Right renal cortex interstitium (tissue), 3 donors: ENCODE data around the gene SDF4. TPM values are rescaled to one million over a fixed set of nuclear protein-coding genes. Genes with fewer than 3 reads are reported as not detected.
"Not testable (repeated sequence)": the region's sequence is repeated elsewhere in the genome, so short reads cannot be mapped to it uniquely, and the experiment has no call there.

ENCODE experiments used
- DNase-seq, 3 donors: peaks; one replicate each; pipeline ENCODE4 v3.0.0-alpha.2; 2013; ENCODE audit warnings: low read depth in 3 of 3, low spot score in 2 of 3
- polyA plus RNA-seq, 3 donors: library from polyadenylated mRNA; unstranded; fragments of 120-200 nt; gene quantifications; one replicate each; pipeline ENCODE4 v1.2.1, GENCODE V29; 2013; ENCODE audit not compliant: insufficient read length in 3 of 3

SDF4 gene
- polyA plus RNA-seq, 3 donors, result 109 to 126 (median 123) TPM

DNA sequence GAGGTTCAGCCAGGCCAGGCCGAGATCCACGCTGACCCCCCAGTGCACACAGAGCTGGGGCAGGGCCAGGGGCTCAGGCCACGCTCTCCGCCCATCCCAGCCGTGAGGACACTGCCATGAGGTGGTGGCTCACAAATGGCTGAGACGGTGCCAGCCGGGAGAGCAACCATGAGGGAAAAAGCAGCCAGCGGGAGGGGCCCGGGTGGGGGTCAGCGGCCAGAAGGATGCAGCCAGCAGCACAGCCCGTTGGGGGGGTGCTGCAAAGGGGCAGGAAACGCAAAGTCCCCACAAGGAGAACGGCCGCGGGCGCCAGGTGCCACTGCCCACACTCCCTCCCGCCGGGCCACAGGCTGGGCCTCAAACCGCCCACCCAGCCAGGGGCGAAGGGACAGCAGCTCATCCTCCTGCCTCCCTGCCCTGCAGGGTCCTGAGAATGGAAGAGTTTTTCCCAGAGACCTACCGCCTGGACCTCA is 49.8 kb downstream of the SDF4 start:
- DNase-seq, result no peak

DNA sequence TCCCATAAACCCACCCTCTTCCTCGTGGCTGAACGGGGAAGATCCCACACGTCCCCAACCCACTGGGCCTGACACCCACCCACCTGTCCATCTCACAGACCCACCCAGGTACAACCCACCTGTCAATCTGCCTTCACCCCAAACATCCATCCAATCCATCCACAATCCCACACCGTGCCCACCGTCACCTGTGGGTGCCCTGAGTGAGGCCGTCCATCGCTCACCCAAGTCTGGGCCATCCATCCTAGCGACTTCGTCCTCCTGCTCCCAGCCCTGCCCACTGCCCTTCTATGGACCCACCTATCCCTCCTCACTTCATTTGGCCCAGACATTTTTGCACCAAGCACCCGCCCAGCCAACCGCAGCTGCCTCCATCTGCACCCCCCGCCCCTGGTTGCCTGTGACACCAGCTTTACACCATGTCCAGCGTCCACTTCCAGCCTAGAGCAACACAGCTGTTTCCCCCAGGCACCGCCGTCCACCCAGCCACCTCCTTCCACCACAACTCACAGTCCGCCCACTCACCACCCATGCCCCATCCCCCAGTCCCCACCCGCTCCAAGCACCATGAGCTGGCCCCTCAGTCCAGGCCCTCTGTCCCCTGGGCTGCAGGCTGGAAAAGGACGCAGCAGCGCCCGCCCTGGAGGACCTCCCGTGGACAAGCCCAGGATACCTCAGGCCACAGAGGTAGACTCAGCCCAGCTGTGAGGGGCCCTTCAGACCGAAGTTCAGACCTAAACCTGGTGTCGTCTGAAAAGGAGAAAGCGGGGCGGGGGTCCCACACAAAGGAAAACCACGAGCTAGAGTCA is 50.5 kb downstream of the SDF4 start:
- DNase-seq, result no peak

DNA sequence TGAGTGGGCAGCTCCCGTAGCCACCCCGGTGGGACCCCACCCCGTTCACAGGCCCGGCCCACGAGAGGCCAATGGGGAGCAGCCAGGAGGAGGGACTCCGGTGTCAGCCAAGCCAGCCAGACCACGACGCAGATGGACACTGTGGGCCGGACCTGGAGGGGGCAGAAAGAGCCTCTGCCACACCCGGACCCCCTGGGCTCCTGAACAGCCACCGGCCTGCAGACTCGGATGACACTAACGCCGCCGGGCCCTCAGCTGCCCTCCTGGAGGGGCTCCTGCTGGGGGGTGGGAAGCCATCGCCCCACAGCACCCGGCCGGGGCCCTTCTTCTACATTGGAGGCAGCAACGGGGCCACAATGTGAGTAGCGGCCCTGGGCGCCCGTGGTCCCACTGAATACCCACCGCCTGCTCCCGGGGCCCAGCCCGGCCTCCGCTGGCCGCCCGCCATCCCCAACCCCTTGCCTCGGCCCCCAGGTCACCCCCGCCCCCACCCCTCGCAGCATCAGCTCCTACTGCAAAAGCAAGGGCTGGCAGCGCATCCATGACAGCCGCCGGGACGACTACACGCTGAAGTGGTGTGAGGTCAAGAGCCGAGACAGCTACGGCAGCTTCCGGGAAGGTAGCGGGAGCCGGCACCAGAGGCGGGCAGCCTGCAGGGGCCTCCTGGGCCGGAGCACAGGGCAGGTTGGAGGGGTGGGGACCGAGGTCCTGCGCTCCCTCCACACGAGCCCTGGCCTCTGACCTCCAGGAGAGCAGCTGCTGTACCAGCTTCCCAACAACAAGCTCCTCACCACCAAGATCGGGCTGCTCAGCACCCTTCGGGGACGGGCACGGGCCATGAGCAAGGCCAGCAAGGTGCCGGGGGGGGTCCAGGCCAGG is 51.6 kb downstream of the SDF4 start:
- no peak for DNase-seq

GRCh38 chr1:1179346-1179982 is 52.3 kb downstream of the SDF4 start:
- no peak for DNase-seq

- no peak for DNase-seq
Observed at GRCh38 chr1:1178794-1179331, 52.9 kb downstream of the SDF4 start.

GRCh38 chr1:1177452-1178206 is 54.2 kb downstream of the SDF4 start:
- DNase-seq, result no peak

DNA sequence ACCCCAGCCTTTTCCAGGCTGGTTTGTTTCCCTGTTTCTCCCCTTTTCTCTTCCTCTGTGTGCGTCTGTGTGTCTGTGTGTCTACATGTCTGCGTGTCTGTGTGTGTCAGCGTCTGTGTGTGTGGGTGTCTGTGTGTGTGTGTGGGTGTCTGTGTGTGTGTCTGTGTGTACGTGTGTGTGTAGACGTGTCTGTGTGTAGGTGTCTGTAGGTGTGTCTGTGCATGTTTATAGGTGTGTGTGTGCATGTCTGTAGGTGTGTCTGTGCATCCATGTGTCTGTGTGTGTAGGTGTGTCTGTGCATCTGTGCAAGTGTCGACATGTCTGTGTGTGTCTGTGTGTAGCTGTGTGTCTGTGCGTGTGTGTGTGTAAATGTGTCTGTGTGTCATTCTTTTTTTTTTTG is 54.9 kb downstream of the SDF4 start:
- no peak for DNase-seq

DNA sequence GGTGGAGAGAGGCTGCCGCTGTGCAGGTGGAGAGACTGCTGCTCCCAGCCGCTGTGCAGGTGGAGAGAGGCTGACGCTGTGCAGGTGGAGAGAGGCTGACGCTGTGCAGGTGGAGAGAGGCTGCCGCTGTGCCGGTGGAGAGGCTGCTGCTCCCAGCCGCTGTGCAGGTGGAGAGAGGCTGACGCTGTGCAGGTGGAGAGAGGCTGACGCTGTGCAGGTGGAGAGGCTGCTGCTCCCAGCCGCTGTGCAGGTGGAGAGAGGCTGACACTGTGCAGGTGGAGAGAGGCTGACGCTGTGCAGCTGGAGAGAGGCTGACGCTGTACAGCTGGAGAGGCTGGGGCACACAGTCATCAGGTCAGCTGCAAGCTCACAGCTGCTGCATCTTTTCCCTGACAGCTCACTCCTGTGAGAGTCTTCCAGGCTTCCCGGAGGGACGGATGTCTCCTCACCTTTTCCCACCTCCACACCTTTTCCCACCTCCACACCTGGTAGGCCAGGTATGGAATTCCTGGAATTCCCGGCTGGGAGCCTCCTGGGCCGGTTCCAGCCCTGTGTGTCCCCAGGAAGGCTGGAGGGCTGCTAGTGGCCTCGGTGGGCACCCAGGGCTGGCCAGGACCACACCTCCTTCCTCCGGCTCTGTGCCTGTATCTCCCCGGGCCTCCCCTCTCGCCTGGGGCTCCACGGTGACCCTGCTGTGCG is 55.6 kb downstream of the SDF4 start:
- not testable (repeated sequence) for DNase-seq

DNA sequence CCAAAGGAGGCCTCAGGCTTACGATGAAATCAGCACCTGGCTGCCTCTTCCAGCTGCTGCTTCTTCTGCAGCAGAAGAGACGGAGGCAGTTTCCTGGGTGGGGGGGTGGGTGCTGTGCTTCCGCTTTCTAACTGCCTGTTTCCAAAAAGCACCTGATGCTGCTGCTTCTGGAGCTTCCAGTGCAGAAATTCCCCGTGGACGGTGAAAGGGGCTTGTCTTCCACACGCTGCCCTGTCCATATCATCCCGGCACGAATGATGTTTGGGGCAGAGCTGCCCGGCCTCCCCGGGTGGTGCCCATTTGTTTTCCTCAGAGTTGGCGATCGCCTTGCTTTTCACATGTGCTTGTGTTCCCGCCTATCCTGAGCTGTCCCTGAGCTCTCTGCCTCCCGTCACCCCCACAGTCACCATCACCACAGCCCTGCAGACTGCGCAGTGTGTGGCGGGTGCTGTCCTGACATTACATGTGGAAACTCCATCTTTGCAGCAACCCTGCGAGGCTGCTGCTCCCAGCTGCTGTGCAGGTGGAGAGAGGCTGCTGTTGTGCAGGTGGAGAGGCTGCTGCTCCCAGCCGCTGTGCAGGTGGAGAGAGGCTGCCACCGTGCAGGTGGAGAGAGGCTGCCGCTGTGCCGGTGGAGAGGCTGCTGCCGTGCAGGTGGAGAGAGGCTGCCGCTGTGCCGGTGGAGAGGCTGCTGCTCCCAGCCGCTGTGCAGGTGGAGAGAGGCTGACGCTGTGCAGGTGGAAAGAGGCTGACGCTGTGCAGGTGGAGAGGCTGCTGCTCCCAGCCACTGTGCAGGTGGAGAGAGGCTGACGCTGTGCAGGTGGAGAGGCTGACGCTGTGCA is 56.4 kb downstream of the SDF4 start:
- no peak for DNase-seq

- DNase-seq, result no peak
Observed at GRCh38 chr1:1173793-1174415, 57.9 kb downstream of the SDF4 start, which contains the start of gene TTLL10. TSS of gene TTLL10 (plus strand) at chr1:1173880. CDS start at chr1:1179216, 5,336 bp downstream.

DNA sequence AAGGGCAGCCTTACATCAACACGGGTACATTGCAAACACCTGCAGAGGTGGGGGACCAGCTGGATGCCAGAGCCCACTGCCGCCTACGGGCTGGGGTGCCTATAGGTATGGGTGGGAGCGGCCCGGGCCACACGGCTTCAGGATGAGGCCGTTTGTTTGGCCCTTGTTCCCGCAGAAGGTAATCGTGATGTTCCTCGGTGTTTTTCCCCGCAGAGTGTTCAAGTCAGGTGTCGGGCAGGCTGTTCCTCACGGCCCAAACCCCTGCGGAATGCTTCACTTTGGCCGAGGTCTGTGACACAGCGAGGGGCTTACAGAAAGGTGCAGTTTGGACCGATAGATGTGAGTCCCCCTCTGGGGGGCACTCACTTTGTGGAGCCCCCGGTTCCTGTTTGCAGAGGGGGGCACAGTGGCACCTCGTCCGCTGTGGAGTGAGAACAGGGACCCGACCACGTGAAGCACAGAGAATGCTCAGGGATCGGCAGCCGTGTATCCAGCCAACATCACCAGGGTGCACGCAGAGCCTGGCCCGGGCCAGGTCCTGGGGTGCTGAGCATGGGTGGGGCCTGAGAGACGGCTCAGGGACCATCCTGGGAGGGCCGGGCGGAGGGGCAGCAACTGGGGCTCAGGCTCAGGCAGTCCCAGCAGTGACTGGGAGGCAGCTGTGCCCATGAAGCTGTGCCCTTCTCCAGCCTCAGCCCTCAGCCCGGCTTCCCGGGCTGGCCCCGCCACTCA is 58.6 kb downstream of the SDF4 start:
- no peak for DNase-seq

- DNase-seq, result no peak
Observed at GRCh38 chr1:1171546-1172340, 60.1 kb downstream of the SDF4 start.

DNA sequence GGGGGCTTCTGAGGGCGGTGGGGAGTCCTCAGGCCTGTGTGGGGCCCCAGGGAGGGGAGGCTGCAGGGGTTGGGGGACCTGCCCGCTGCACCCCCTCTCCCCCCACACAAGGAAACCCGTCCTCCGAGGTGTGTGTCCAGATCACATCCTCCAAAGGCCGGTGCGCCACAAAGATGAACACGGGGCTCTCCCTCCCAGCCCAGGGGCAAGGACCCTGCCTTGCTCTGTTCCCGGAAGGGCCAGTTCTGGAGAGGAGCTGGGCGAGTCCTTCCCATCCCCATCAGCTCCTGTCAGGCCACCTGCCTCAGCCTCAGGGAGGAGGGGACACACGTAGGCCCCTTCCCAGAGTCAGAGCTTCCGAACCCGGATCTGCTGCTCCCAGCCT is 60.6 kb downstream of the SDF4 start:
- DNase-seq, result no peak

- DNase-seq, result no peak
Observed at GRCh38 chr1:1170215-1171091, 61.3 kb downstream of the SDF4 start.

DNA sequence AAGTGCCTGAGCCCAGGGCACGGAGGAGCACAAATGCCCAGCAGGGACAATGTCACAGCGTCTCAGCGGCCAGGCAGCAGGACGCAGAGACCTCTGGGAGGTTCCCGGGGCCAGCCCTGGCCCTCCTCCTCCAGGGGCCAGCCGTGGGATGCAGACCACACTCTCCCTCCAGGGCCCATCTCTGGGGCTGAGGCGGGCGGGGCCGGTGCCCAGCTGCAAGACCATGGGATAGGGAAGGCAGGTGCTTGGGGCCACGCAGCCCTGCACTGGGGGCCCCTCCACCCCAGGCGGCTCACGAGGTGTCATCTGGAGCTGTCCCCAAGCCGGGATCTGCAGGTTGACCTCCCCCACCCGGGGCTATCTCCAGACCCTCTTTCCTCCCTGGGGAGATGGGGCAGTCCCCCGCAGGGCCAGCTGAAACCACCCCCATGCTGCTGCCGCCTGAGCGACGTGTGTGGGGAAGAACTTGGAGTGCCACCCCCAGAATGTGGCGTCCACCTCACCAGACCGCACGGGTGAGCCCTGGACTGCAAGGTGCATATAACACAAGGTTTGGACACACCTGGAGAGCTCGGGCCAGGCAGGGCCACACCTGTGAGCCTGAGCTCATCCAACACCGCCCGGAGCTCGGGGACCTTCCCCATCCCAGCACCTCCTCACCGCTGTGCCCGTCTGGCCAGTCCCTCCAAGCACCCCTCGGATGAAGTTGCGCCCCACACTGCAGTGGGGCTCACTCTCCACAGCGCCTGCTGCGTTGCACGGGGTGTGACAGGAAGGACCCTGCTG is 62.2 kb downstream of the SDF4 start:
- no peak for DNase-seq
